Activated CD8-positive, alpha-beta memory T cell treated with anti-CD3 and anti-CD28 coated beads, Interleukin-2, amount 10 ng/mL, durations not matched to agents 7 days and 5 days (primary cell): ENCODE measurements around the gene METTL4. TPM values are rescaled to one million over a fixed set of nuclear protein-coding genes. Genes with fewer than 3 reads are reported as not detected.
"Not testable (repeated sequence)": the region's sequence is repeated elsewhere in the genome, so short reads cannot be mapped to it uniquely, and the experiment has no call there.

ENCODE experiments used
- ATAC-seq: fragments of 150-1000 bp; cut with Tn5 transposase; one replicate; pipeline ENCODE4 v1.10.0; 2021; ENCODE audit warnings: moderate library complexity
- CTCF ChIA-PET: fragments of 350-600 bp; sonication (Branson Sonifier 250); formaldehyde crosslinking; loops from one replicate; lab custom pipeline; 2021; ENCODE audit warnings: antibody characterized with exemption; lab: Charles Lee
- DNase-seq: peaks from one replicate; pipeline ENCODE4 v3.0.0-alpha.2; 2020
- H3K27ac Mint-ChIP-seq: one replicate; pipeline ENCODE4 v1.8.0; 2021; ENCODE audit warnings: mild to moderate bottlenecking, mixed read lengths
- H3K27me3 Mint-ChIP-seq: one replicate; pipeline ENCODE4 v1.8.0; 2021; ENCODE audit warnings: mixed read lengths
- H3K36me3 Mint-ChIP-seq: one replicate; pipeline ENCODE4 v1.8.0; 2021; ENCODE audit warnings: mild to moderate bottlenecking, mixed read lengths
- H3K4me1 Mint-ChIP-seq: one replicate; pipeline ENCODE4 v1.8.0; 2021; ENCODE audit warnings: mixed read lengths
- H3K4me3 Mint-ChIP-seq: one replicate; pipeline ENCODE4 v1.8.0; 2021; ENCODE audit warnings: mild to moderate bottlenecking, moderate library complexity, mixed read lengths
- H3K9me3 Mint-ChIP-seq: one replicate; pipeline ENCODE4 v1.8.0; 2022; ENCODE audit warnings: low read depth, mixed read lengths
- total RNA-seq, 2 experiments: library from RNA; stranded (reverse); gene quantifications; one replicate each; pipeline ENCODE4 v1.2.3, GENCODE V29; 2021

METTL4 gene
- total RNA-seq, 2 experiments from 2014 or later = 20.9 to 25.3 TPM

- ATAC-seq = no peak
- peaks cover 25% of the 10 kb centered on the region for H3K36me3 Mint-ChIP-seq
- no peaks in the 10 kb centered on the region for H3K9me3 Mint-ChIP-seq
- no peaks in the 10 kb centered on the region for H3K4me1 Mint-ChIP-seq
- no peaks in the 10 kb centered on the region for H3K27me3 Mint-ChIP-seq
- H3K4me3 Mint-ChIP-seq = no peak overlapping the region
- no peak overlapping the region for H3K27ac Mint-ChIP-seq
- DNase-seq = no peak
- CTCF ChIA-PET = interaction anchor here (0.7 kb wide), 1 partner anchor 9 kb away, joined by 3 read pairs; no protein-coding TSS in a partner anchor
Measured at GRCh38 chr18:2532797-2533196, 38.5 kb downstream of the METTL4 start.

GRCh38 chr18:2531751-2532150 is 39.6 kb downstream of the METTL4 start:
- no peaks in the 10 kb centered on the region for H3K4me1 Mint-ChIP-seq
- H3K4me3 Mint-ChIP-seq = no peak overlapping the region
- H3K27me3 Mint-ChIP-seq = no peaks in the 10 kb centered on the region
- H3K27ac Mint-ChIP-seq = no peak overlapping the region
- DNase-seq (no peak), ATAC-seq (no peak)
- peaks cover 23% of the 10 kb centered on the region for H3K36me3 Mint-ChIP-seq
- CTCF ChIA-PET = interaction anchor here (0.9 kb wide), 1 partner anchor 10 kb away, joined by 3 read pairs; no protein-coding TSS in a partner anchor
- no peaks in the 10 kb centered on the region for H3K9me3 Mint-ChIP-seq

- DNase-seq = no peak
- H3K27me3 Mint-ChIP-seq = no peaks in the 10 kb centered on the region
- H3K4me1 Mint-ChIP-seq = no peaks in the 10 kb centered on the region
- ATAC-seq = no peak
- CTCF ChIA-PET = no interaction called here
- H3K27ac Mint-ChIP-seq = no peak overlapping the region
- H3K9me3 Mint-ChIP-seq = no peaks in the 10 kb centered on the region
- no peak overlapping the region for H3K4me3 Mint-ChIP-seq
- peaks cover 9% of the 10 kb centered on the region for H3K36me3 Mint-ChIP-seq
Measured at GRCh38 chr18:2529154-2529553, 42.2 kb downstream of the METTL4 start.

- no peaks in the 10 kb centered on the region for H3K4me1 Mint-ChIP-seq
Measured at GRCh38 chr18:2526329-2526728, 45.0 kb downstream of the METTL4 start.

GRCh38 chr18:2524794-2525198 is 46.5 kb downstream of the METTL4 start:
- not testable (repeated sequence) for H3K9me3 Mint-ChIP-seq, H3K36me3 Mint-ChIP-seq, H3K27ac Mint-ChIP-seq, DNase-seq, H3K27me3 Mint-ChIP-seq, H3K4me1 Mint-ChIP-seq, H3K4me3 Mint-ChIP-seq, ATAC-seq
- CTCF ChIA-PET = interaction anchor here (2.6 kb wide), 1 partner anchor 23 kb away, joined by 6 read pairs; no protein-coding TSS in a partner anchor

More at GRCh38 chr18:2526329-2526728, 45.0 kb downstream of the METTL4 start:
- Mint-ChIP-seq H3K4me3 (no peak overlapping the region), H3K36me3 (no peaks in the 10 kb centered on the region), H3K27ac (no peak overlapping the region), H3K27me3 (no peaks in the 10 kb centered on the region), H3K9me3 (no peaks in the 10 kb centered on the region)
- DNase-seq = no peak
- CTCF ChIA-PET = no interaction called here
- no peak for ATAC-seq

GRCh38 chr18:2522112-2522511 is 49.2 kb downstream of the METTL4 start:
- Mint-ChIP-seq H3K27me3 (no peaks in the 10 kb centered on the region), H3K9me3 (no peaks in the 10 kb centered on the region), H3K36me3 (no peaks in the 10 kb centered on the region), H3K4me3 (no peak overlapping the region), H3K27ac (no peak overlapping the region), H3K4me1 (no peaks in the 10 kb centered on the region)
- CTCF ChIA-PET = interaction anchor here (1.2 kb wide), 1 partner anchor 19 kb away, joined by 3 read pairs; no protein-coding TSS in a partner anchor
- no peak for DNase-seq
- ATAC-seq = no peak

- CTCF ChIA-PET = no interaction called here
Measured at GRCh38 chr18:2518473-2518872, 52.8 kb downstream of the METTL4 start.

GRCh38 chr18:2515908-2516625 is 55.2 kb downstream of the METTL4 start:
- Mint-ChIP-seq H3K4me3 (no peak overlapping the region), H3K9me3 (no peaks in the 10 kb centered on the region), H3K4me1 (peaks cover 14% of the 10 kb centered on the region), H3K27me3 (no peaks in the 10 kb centered on the region), H3K27ac (no peak overlapping the region), H3K36me3 (peaks cover 2% of the 10 kb centered on the region)
- peak; percentile 47 for ATAC-seq
- no peak for DNase-seq
- CTCF ChIA-PET = no interaction called here

More at GRCh38 chr18:2518473-2518872, 52.8 kb downstream of the METTL4 start:
- Mint-ChIP-seq H3K27ac (no peak overlapping the region), H3K9me3 (no peaks in the 10 kb centered on the region), H3K36me3 (peaks cover 2% of the 10 kb centered on the region), H3K27me3 (no peaks in the 10 kb centered on the region), H3K4me1 (peaks cover 14% of the 10 kb centered on the region), H3K4me3 (no peak overlapping the region)
- DNase-seq (no peak), ATAC-seq (no peak)

- ATAC-seq (no peak), DNase-seq (no peak)
- CTCF ChIA-PET = no interaction called here
- H3K27ac Mint-ChIP-seq = no peak overlapping the region
- no peaks in the 10 kb centered on the region for H3K27me3 Mint-ChIP-seq
- no peaks in the 10 kb centered on the region for H3K9me3 Mint-ChIP-seq
- no peak overlapping the region for H3K4me3 Mint-ChIP-seq
- peaks cover 2% of the 10 kb centered on the region for H3K36me3 Mint-ChIP-seq
- peaks cover 14% of the 10 kb centered on the region for H3K4me1 Mint-ChIP-seq
Measured at GRCh38 chr18:2515171-2515787, 56.0 kb downstream of the METTL4 start.

GRCh38 chr18:2513616-2514015 is 57.7 kb downstream of the METTL4 start:
- H3K4me3 Mint-ChIP-seq = no peak overlapping the region
- H3K36me3 Mint-ChIP-seq = peaks cover 2% of the 10 kb centered on the region
- no peak overlapping the region for H3K27ac Mint-ChIP-seq
- H3K27me3 Mint-ChIP-seq = no peaks in the 10 kb centered on the region
- DNase-seq (no peak), ATAC-seq (no peak)
- H3K4me1 Mint-ChIP-seq = peaks cover 14% of the 10 kb centered on the region
- H3K9me3 Mint-ChIP-seq = no peaks in the 10 kb centered on the region
- CTCF ChIA-PET = no interaction called here

- H3K27ac Mint-ChIP-seq = no peak overlapping the region
- ATAC-seq = no peak
- H3K36me3 Mint-ChIP-seq = peaks cover 2% of the 10 kb centered on the region
- CTCF ChIA-PET = no interaction called here
- no peaks in the 10 kb centered on the region for H3K27me3 Mint-ChIP-seq
- H3K9me3 Mint-ChIP-seq = no peaks in the 10 kb centered on the region
- no peak for DNase-seq
- H3K4me3 Mint-ChIP-seq = no peak overlapping the region
- H3K4me1 Mint-ChIP-seq = peaks cover 14% of the 10 kb centered on the region
Measured at GRCh38 chr18:2512059-2512458, 59.2 kb downstream of the METTL4 start.

- DNase-seq (no peak), ATAC-seq (no peak)
- Mint-ChIP-seq H3K27me3 (no peaks in the 10 kb centered on the region), H3K9me3 (no peaks in the 10 kb centered on the region), H3K36me3 (no peaks in the 10 kb centered on the region), H3K27ac (no peak overlapping the region), H3K4me3 (no peak overlapping the region), H3K4me1 (peaks cover 12% of the 10 kb centered on the region)
- CTCF ChIA-PET = no interaction called here
Measured at GRCh38 chr18:2511451-2511850, 59.9 kb downstream of the METTL4 start.

- Mint-ChIP-seq H3K4me3 (no peak overlapping the region), H3K27ac (no peak overlapping the region), H3K27me3 (no peaks in the 10 kb centered on the region), H3K9me3 (no peaks in the 10 kb centered on the region), H3K4me1 (peaks cover 3% of the 10 kb centered on the region), H3K36me3 (no peaks in the 10 kb centered on the region)
- DNase-seq (no peak), ATAC-seq (no peak)
- CTCF ChIA-PET = no interaction called here
Measured at GRCh38 chr18:2510416-2510815, 60.9 kb downstream of the METTL4 start.

- no peak overlapping the region for H3K4me3 Mint-ChIP-seq
- no peak overlapping the region for H3K27ac Mint-ChIP-seq
- H3K4me1 Mint-ChIP-seq = no peaks in the 10 kb centered on the region
- H3K36me3 Mint-ChIP-seq = no peaks in the 10 kb centered on the region
- CTCF ChIA-PET = no interaction called here
- DNase-seq = no peak
- H3K27me3 Mint-ChIP-seq = no peaks in the 10 kb centered on the region
- ATAC-seq = no peak
- H3K9me3 Mint-ChIP-seq = no peaks in the 10 kb centered on the region
Measured at GRCh38 chr18:2508678-2509077, 62.6 kb downstream of the METTL4 start.
